Fibroblast of mammary gland (primary cell): ENCODE measurements around the gene ZNF768.

Experiments
- DNase-seq: peaks from one replicate; pipeline ENCODE4 v3.0.0-alpha.2; 2010; ENCODE audit warnings: low read depth
- H3K4me3 ChIP-seq: 2 replicates; pipeline ENCODE4 v1.5.1; 2011; ENCODE audit warnings: low read depth, mild to moderate bottlenecking, low read length, moderate library complexity; ENCODE audit not compliant: control insufficient read depth
- CTCF ChIP-seq: conservative IDR thresholded peaks from 2 replicates; pipeline ENCODE4 v1.5.1; 2011; ENCODE audit warnings: low read depth, low read length, inconsistent platforms; ENCODE audit not compliant: control insufficient read depth, insufficient read depth

Gene ZNF768

DNA sequence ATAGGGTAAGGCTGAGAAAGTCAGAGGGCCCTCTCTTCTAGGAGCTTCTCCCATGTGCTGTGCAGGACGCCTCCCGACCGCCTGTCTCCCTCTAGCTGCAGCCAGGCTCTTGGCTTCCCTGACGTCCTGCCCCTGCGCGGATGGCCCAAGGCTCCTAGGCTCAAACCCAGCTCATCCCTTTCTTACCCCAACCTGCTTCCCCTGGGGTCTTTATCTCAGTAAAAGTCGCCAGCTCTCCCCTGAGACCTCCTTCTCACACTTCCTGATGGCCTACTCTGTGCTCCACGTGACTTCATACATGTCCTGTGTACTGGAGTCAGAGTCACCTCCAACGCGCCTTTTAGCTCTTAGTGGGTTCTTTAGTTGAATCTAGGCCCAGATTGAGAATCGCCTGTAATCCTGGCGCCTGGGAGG is 9.4 kb upstream of the ZNF768 start:
- peak; percentile 71 for DNase-seq
- peak; percentile 66 for TF ChIP-seq CTCF
- H3K4me3 ChIP-seq, result peak overlapping the region; percentile 75

DNA sequence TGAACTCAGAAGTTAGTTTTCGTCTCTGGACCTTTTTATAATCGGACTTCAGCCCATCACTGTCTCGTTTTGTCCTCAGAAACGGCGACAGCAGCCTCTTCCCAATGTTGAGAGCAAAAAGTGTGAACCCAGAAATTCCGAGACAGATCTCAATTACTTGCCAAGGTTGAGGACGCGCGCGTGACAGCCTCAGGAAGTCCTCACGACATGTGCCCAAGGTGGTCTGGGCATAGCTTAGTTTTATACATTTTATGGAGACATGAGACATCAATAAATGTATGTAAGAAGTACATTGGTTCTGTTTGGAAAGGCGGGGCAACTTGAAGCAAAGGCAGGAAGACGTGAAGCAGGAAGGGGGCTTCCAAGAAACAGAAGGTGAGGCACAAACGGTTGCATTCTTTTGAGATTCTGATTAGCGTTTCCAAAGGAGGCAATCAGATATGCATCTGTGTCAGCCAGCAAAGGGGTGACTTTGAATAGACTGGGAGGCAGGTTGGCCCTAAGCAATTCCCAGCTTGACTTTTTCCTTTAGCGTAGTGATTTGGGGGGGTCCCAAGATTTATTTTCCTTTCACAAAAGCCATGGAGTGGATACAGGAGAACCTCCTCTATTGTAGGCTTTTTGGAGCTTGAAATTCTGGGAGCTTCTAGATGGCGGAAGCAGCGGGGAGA is 8.9 kb upstream of the ZNF768 start:
- peak; percentile 25 for DNase-seq
- peak overlapping the region; percentile 75 for H3K4me3 ChIP-seq
- no peak for TF ChIP-seq CTCF

DNA sequence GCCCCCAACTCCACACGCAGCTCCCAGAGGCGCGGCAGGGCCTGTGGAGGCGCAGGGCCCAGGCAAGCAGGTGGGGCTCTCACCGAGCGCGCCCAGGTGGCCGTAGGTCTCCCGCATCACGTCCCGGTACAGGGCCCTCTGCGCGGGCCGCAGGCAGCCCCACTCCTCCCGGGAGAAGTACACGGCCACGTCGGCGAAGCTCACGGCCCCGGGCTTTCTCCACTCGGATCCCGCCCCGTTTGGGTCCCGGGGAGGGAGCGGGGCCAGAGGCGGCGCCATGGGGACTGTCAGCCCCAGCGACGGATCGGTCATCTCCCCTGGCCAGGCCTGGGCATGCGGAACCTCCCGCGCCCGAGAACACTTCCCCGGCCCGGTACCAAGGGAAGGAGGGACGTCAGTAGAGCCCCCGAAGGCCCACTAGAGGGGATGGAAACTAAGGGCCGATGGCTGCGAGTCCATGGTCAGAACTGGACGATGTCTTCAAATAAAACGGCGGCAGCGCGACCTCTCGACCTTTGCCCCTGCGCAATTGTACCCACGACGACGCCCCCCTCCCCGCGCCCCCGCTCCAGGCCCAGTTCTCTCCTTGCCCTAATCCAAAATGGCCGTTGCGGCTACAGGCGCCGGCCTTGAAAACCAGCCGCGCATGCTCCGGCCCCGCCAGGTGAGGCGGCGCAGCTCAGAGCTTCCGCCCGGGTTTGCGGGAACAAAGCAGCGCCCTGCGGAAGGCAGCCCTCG is 8.2 kb upstream of the ZNF768 start, which contains the start of gene ZNF747:
ZNF747 (minus strand) TSS at position 491 of the 738 bp plus-strand sequence; CDS start at position 312, 179 bp downstream.
- no peak for TF ChIP-seq CTCF
- peak within 1 kb of the TSS; percentile 75 for H3K4me3 ChIP-seq
- DNase-seq, result peak; percentile 73

GRCh38 chr16:30533748-30534367 is 7.5 kb upstream of the ZNF768 start:
- H3K4me3 ChIP-seq, result peak overlapping the region; percentile 75
- TF ChIP-seq CTCF, result no peak
- DNase-seq, result peak; percentile 10

- no peak for TF ChIP-seq CTCF
- no peak for DNase-seq
Observed at GRCh38 chr16:30533146-30533522, 6.8 kb upstream of the ZNF768 start.

GRCh38 chr16:30532285-30533145 is 6.1 kb upstream of the ZNF768 start:
- TF ChIP-seq CTCF, result no peak
- H3K4me3 ChIP-seq, result no peak overlapping the region
- no peak for DNase-seq

More at GRCh38 chr16:30533146-30533522, 6.8 kb upstream of the ZNF768 start:
- peak overlapping the region; percentile 75 for H3K4me3 ChIP-seq
